DOHH2 (cell line): ENCODE results near the gene SOAT2.

ENCODE experiments used
- H3F3A ChIP-seq: fragments of 200-600 bp; sonication (generic), shearing (Covaris generic); 2 replicates; pipeline ENCODE4 v1.6.0; 2016; ENCODE audit warnings: antibody characterized with exemption, mild to moderate bottlenecking; ENCODE audit not compliant: control insufficient read depth, insufficient read depth
- H3K27ac ChIP-seq: fragments of 200-600 bp; sonication (generic); 2 replicates; pipeline ENCODE4 v1.5.1; 2014; ENCODE audit warnings: low read depth, mild to moderate bottlenecking, low read length, moderate library complexity
- H3K27me3 ChIP-seq: fragments of 200-600 bp; sonication (generic); 2 replicates; pipeline ENCODE4 v1.6.1; 2014; ENCODE audit warnings: mild to moderate bottlenecking, low read length, mixed read lengths; ENCODE audit not compliant: control insufficient read depth
- H3K36me3 ChIP-seq: fragments of 200-600 bp; sonication (generic); 2 replicates; pipeline ENCODE4 v1.6.1; 2014; ENCODE audit warnings: mild to moderate bottlenecking, low read length, moderate library complexity, mixed read lengths; ENCODE audit not compliant: control insufficient read depth
- H3K4me1 ChIP-seq: fragments of 200-600 bp; sonication (generic); 2 replicates; pipeline ENCODE4 v1.6.1; 2014; ENCODE audit warnings: mild to moderate bottlenecking, low read length, mixed read lengths; ENCODE audit not compliant: control insufficient read depth
- H3K4me2 ChIP-seq: fragments of 200-600 bp; sonication (generic); 2 replicates; pipeline ENCODE4 v1.6.0; 2014; ENCODE audit warnings: mild to moderate bottlenecking, low read length, moderate library complexity
- H3K4me3 ChIP-seq: fragments of 200-600 bp; sonication (generic); 2 replicates; pipeline ENCODE4 v1.5.1; 2014; ENCODE audit warnings: mild to moderate bottlenecking, low read length, mixed read lengths
- H3K79me2 ChIP-seq: fragments of 200-600 bp; sonication (generic); 2 replicates; pipeline ENCODE4 v1.6.1; 2014; ENCODE audit warnings: mild to moderate bottlenecking, low read length, mixed read lengths; ENCODE audit not compliant: control insufficient read depth
- H3K9me2 ChIP-seq: fragments of 200-600 bp; sonication (generic); replicated peaks from 2 replicates; pipeline ENCODE4 v1.6.1; 2014; ENCODE audit warnings: mild to moderate bottlenecking, low read length, mixed read lengths; ENCODE audit not compliant: control insufficient read depth
- H3K9me3 ChIP-seq: fragments of 200-600 bp; sonication (generic); 2 replicates; pipeline ENCODE4 v1.6.1; 2014; ENCODE audit warnings: antibody characterized with exemption, low read length, mixed read lengths; ENCODE audit not compliant: control insufficient read depth, insufficient read depth
- H4K20me1 ChIP-seq: fragments of 200-600 bp; sonication (generic); 2 replicates; pipeline ENCODE4 v1.6.0; 2014; ENCODE audit warnings: low read depth, mild to moderate bottlenecking, antibody characterized with exemption, low read length, moderate library complexity; ENCODE audit not compliant: control insufficient read depth, insufficient read depth
- CTCF ChIP-seq: fragments of 200-600 bp; sonication (generic); IDR thresholded peaks from one replicate; pipeline ENCODE4 v1.5.1; 2014; ENCODE audit warnings: antibody characterized with exemption, mild to moderate bottlenecking, low read depth, low read length; ENCODE audit not compliant: poor library complexity, severe bottlenecking
- EZH2phosphoT487 ChIP-seq: fragments of 200-600 bp; sonication (generic); IDR thresholded peaks from 2 replicates; pipeline ENCODE4 v1.6.1; 2017; ENCODE audit warnings: borderline replicate concordance, mild to moderate bottlenecking, antibody characterized with exemption, low read length, moderate library complexity, mixed read lengths

SOAT2 gene

GRCh38 chr12:53170215-53170614 is 66.9 kb downstream of the SOAT2 start:
- H3K79me2 ChIP-seq: no peaks in the 10 kb centered on the region
- no peaks in the 10 kb centered on the region for H3K27me3 ChIP-seq
- TF ChIP-seq CTCF (no peak), EZH2phosphoT487 (no peak)
- H3K27ac ChIP-seq: no peak overlapping the region
- H3K4me3 ChIP-seq: no peak overlapping the region
- no peaks in the 10 kb centered on the region for H3K9me3 ChIP-seq
- no peaks in the 10 kb centered on the region for H4K20me1 ChIP-seq
- no peaks in the 10 kb centered on the region for H3K9me2 ChIP-seq
- no peaks in the 10 kb centered on the region for H3F3A ChIP-seq
- no peaks in the 10 kb centered on the region for H3K4me1 ChIP-seq
- no peaks in the 10 kb centered on the region for H3K36me3 ChIP-seq
- H3K4me2 ChIP-seq: no peak overlapping the region

- H3K27me3 ChIP-seq: no peaks in the 10 kb centered on the region
Measured at GRCh38 chr12:53170876-53171724, 67.8 kb downstream of the SOAT2 start.

GRCh38 chr12:53171725-53172329 is 68.5 kb downstream of the SOAT2 start:
- TF ChIP-seq EZH2phosphoT487 (no peak), CTCF (no peak)
- Histone ChIP-seq H3K4me2 (no peak overlapping the region), H3K4me3 (no peak overlapping the region), H3K9me2 (no peaks in the 10 kb centered on the region), H3K36me3 (no peaks in the 10 kb centered on the region), H3K79me2 (no peaks in the 10 kb centered on the region), H3K4me1 (no peaks in the 10 kb centered on the region), H4K20me1 (no peaks in the 10 kb centered on the region), H3K9me3 (no peaks in the 10 kb centered on the region), H3F3A (no peaks in the 10 kb centered on the region), H3K27ac (no peak overlapping the region), H3K27me3 (no peaks in the 10 kb centered on the region)

More at GRCh38 chr12:53170876-53171724, 67.8 kb downstream of the SOAT2 start:
- no peak for TF ChIP-seq EZH2phosphoT487
- TF ChIP-seq CTCF: no peak
- Histone ChIP-seq H3K9me3 (no peaks in the 10 kb centered on the region), H3K27ac (no peak overlapping the region), H3K9me2 (no peaks in the 10 kb centered on the region), H4K20me1 (no peaks in the 10 kb centered on the region), H3F3A (no peaks in the 10 kb centered on the region), H3K4me3 (no peak overlapping the region), H3K4me1 (no peaks in the 10 kb centered on the region), H3K79me2 (no peaks in the 10 kb centered on the region), H3K4me2 (no peak overlapping the region), H3K36me3 (no peaks in the 10 kb centered on the region)
